M059J (cell line): ENCODE data around the gene MSI2. TPM values are rescaled to one million over a fixed set of nuclear protein-coding genes. Genes with fewer than 3 reads are reported as not detected.

Experiments
- DNase-seq: peaks from one replicate; pipeline ENCODE4 v3.0.0-alpha.2; 2012; ENCODE audit warnings: low read depth
- total RNA-seq: library from RNA; depleted of rRNA; stranded (reverse); fragments of >200 nt; shearing (Covaris generic); gene quantifications from 2 replicates; pipeline ENCODE4 v1.2.3, GENCODE V29; 2014

The MSI2 gene
- total RNA-seq, 1 experiment from 2014 or later: 28.6 TPM

- DNase-seq: no peak
Measured at GRCh38 chr17:57391076-57391825, 134.9 kb downstream of the MSI2 start.

DNA sequence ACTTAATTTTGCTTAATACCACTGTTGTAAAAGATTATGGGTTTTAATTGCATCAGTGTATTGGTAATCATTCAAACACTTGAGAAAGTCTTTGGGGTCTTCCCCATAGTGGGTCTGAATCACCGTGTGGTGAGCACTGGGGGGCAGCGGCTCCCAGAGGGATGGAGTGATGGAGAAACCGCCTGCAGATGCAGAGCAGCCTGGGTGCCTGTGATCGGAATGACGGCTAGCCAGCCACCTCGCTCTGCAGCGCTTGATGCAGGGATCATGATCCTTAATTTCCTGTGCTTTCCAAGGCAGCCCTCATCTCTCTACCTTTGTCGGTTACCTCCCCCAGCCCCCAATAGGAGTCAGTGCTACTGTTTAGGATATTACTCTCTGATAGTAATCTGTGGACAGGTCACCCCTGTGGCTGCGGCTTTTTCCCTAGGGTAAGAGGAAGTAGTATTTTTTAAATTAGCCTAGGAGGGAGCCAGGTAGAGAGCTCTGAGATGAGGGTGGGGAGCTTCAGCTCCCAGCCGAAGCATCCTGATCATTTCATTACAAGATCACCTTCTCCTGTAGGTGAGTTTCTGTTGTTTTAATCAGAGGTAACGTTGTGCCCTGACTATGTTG, 135.6 kb downstream of the MSI2 start:
- DNase-seq: no peak

DNA sequence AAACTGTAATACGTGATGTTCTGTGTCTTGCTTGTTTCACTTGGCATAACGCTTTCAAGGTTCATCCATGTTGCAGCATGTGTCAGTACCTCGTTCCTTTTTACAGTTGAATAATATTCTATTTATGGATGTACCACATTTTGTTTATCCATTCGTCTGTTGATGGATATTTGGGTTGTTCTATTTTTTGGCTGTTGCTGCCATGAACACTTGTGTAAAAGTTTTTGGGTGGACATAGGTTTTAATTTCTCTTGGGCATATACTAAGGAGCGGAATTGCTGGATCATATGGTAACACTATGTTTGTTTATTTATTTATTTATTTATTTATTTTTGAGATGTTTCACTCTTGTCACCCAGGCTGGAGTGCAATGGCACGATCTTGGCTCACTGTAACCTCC, 137.0 kb downstream of the MSI2 start:
- DNase-seq: no peak

- no peak for DNase-seq
Measured at GRCh38 chr17:57394375-57394774, 138.1 kb downstream of the MSI2 start.

DNA sequence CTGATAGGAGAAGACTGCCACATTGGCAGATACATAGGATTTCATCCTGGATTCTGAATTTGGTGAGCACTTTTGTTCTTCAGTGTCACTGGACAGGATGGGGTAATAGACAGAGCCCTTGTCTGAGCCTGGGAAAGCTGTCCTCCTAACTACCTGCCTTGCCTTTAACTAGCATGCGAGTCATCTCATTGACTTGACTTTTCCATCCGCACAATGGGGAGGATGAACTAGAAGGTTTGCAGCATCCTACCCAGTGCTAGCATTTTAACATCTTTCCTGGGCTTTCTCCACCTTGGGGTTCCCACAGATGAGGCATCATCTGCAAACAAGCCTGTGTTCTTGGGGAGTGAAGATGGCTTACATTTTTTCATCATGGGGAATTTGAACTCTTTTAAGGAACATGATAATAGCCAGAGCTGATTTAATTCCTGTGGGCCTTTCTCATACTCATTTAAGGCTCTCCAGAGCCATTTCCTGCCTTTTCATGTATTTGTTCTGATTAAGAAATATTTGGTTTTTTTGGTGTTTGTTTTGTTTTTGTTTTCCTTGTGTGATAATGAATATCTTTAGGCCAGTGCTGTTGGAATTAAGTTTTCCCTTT, 139.5 kb downstream of the MSI2 start:
- DNase-seq: no peak

DNA sequence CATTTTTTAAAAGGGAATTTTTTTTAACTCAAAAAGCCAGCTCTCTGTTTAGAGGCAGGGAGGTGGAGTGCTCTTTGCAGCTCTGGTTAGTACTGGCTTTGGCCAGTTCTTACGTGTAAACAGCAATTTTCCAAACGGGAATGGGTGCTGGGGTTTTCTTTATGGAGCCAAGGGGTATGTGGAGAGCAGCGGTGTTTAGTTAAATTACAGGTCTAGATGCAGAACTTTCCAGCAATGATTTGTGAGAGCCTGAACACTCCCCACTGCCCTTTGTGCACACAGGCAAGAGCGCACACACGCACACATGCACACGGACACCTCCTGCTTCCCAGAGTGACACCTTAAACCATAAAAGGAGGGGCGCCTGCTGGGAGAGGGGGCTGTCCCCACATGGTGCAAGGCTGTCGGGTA, 140.2 kb downstream of the MSI2 start:
- DNase-seq: no peak

- DNase-seq: no peak
Measured at GRCh38 chr17:57397402-57397801, 141.1 kb downstream of the MSI2 start.

DNA sequence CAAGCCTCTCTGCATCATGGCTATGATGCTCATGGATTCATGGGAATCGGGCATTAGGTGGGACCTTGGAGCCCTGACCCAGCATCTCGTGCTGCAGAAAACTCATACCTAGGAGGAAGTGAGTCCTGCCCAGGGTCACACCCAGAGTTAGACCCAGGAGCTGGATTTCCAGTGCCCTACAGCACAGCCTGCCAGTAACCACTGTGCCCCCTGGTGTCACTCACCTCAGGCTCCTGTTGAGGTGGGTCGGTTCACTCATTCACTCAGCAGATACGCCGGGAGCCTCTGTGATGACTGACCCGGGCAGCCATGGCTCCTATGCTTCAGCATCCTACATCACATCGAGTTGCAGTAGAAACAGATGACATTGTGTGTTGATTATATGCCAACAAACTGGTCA, 143.4 kb downstream of the MSI2 start:
- DNase-seq: no peak

DNA sequence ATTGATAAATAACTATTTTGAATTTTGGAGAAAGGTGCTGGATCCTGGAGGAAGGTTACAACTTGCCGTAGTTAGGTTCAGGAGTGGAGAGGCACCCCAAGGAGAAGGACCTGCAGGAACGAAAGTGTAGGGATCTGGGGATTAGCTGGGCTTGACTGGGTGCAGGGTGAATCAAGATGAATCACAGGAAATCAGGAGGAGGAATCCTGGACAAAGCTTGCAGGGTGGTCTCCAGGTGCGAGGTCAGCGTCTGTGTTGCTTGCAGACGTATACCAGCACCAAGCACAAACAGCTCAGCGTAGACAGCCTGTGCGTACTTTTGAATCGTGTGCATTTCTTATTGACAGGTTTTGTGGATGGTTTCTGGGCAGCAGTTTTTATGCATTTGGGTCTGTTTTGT, 144.3 kb downstream of the MSI2 start:
- DNase-seq: no peak

GRCh38 chr17:57401556-57402488, 145.5 kb downstream of the MSI2 start:
- DNase-seq: no peak

GRCh38 chr17:57402681-57403180, 146.4 kb downstream of the MSI2 start:
- DNase-seq: no peak

DNA sequence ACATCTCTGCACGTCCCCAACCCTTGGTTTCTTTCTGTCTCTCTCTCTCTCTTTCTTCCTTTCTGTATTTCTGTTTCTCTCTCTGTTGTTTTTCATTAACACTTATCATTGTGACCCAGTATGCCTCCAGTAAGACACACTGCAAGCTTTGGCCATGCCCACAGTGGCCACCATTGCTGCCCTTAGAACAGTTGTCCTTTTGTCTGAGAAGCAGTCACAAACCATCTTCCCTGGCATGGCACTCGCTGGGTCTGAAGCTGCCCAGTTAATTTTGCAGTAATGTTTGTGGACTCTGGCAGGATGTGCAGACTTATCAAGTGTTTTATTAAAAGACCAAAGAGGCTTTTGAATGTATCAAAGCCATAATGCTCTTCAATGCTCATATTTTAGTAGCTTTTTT, 146.9 kb downstream of the MSI2 start:
- no peak for DNase-seq

- no peak for DNase-seq
Measured at GRCh38 chr17:57404073-57404472, 147.8 kb downstream of the MSI2 start.

GRCh38 chr17:57404795-57405490, 148.6 kb downstream of the MSI2 start:
- no peak for DNase-seq

DNA sequence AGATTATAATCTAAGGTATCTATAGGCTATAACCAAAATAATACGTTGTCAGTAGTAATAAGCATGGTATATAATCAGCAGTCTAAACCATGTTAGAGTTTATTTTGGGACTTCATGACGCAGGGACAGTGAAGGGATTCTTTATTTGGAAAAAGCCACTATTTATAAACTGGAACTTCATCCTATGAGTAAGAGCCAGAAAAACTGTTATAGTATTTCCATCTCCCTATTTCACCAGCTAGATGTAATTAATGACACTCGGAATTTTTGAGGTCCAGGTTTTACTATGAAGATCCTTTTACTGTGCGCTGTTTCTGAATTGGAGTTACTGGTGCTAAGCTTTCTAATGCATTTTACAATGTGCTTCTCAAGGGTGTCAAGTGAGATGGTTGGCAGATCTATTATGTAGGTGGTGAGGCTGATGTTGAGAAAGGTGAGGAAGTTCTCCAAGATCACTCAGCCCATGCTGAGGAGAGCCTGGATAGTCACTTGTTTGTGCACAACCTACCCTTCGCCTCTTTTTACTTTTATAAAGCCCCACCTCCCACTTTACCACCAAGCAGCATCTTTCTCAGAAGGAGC, 149.3 kb downstream of the MSI2 start:
- DNase-seq: no peak

- peak; percentile 84 for DNase-seq
Measured at GRCh38 chr17:57406131-57406980, 150.0 kb downstream of the MSI2 start.

GRCh38 chr17:57406981-57407286, 150.6 kb downstream of the MSI2 start:
- DNase-seq: no peak

GRCh38 chr17:57407287-57408070, 151.2 kb downstream of the MSI2 start:
- DNase-seq: no peak

DNA sequence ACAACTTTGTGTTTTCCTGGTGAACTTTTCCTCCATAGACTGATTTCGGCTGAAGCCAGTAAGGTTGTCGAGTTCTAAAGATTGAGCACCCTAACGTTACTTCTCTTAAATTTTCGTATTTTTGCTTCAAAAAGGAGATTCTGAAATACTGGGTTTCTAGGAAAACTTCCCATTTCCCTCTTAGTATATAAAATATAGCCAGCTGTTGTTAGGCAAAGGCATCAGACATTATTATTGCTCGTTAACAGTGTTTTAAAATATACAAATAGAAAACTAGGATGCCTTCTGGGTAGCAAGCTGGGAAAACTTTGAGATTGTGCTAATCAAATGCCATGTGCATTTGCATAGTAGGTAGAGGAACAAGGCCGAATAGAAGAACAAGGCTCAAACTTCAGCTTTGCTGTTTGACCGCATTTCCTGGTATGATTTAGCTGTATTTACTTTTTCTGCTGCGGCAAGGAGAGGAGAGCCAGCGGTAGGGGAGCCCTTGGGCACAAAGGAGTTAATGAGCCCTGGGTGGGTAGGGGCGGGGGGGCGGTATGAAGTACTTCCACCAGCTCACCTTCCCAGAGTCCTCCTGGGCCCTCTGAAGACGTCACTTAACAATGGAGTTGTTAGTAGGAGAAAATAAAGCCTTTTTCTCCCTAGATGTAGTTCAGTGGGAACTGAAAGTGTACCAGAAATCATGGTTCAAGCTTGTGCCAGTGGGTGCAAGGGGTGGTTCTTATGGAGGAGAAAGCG, 151.9 kb downstream of the MSI2 start:
- no peak for DNase-seq
